ENCODE results near the gene RIMKLB.

GRCh38 chr12:8661751-8662150, 36.0 kb upstream of the RIMKLB start:
- no peak for TF ChIP-seq ZFP30 (CRISPR knock-in tag; IDR thresholded peaks at IDR 0.05)
- no peak for TF ChIP-seq CSDC2 (CRISPR knock-in tag; IDR thresholded peaks at IDR 0.05)
- no peak for TF ChIP-seq ZNF70 (CRISPR knock-in tag; IDR thresholded peaks at IDR 0.05)
